CD4-positive, alpha-beta T cell (primary cell): ENCODE data around the gene MNT. TPM values are rescaled to one million over a fixed set of nuclear protein-coding genes. Genes with fewer than 3 reads are reported as not detected.

Experiments used
- ATAC-seq: fragments of 200-7000 bp; cut with Tn5 transposase; one replicate; pipeline ENCODE4 v1.10.0; 2022; ENCODE audit warnings: mild to moderate bottlenecking; ENCODE audit not compliant: poor library complexity
- CTCF ChIA-PET: fragments of 350-600 bp; sonication (Branson Sonifier 250); formaldehyde crosslinking; loops from one replicate; lab custom pipeline; 2021; ENCODE audit warnings: antibody characterized with exemption, inconsistent platforms; lab: Charles Lee
- POLR2A ChIA-PET: fragments of 350-600 bp; sonication (Branson Sonifier 250); formaldehyde crosslinking; loops from one replicate; lab custom pipeline; 2021; ENCODE audit warnings: antibody characterized with exemption, inconsistent platforms; lab: Charles Lee
- DNase-seq, 14 experiments: peaks; one replicate each; pipeline ENCODE4 v3.0.0-alpha.2; 2013 to 2020; ENCODE audit warnings: mixed read lengths in 2 of 14
- H3K27ac ChIP-seq, 2 donors: one replicate each; pipeline versions ENCODE4 v1.5.1 to v1.7.0; 2013; ENCODE audit warnings: low read length in 2 of 2, low read depth in 1 of 2, mild to moderate bottlenecking in 1 of 2
- H3K27me3 ChIP-seq, 2 experiments: 1 replicate in 1 of 2; 2 replicates in 1 of 2; pipeline versions ENCODE4 v1.6.1 to v1.7.0; 2013; ENCODE audit warnings: low read length in 2 of 2, control low read depth in 1 of 2, mild to moderate bottlenecking in 1 of 2, moderate library complexity in 1 of 2; ENCODE audit not compliant: insufficient read depth in 2 of 2, control insufficient read depth in 1 of 2
- H3K36me3 ChIP-seq: one replicate; pipeline ENCODE4 v1.6.1; 2013; ENCODE audit warnings: low read length, control low read depth; ENCODE audit not compliant: insufficient read depth
- H3K4me1 ChIP-seq: one replicate; pipeline ENCODE4 v1.6.1; 2013; ENCODE audit warnings: low read length, control low read depth; ENCODE audit not compliant: insufficient read depth
- H3K4me3 ChIP-seq: one replicate; pipeline ENCODE4 v1.5.1; 2013; ENCODE audit warnings: mild to moderate bottlenecking, low read length, moderate library complexity
- H3K9me3 ChIP-seq, 2 experiments: 1 replicate in 1 of 2; 2 replicates in 1 of 2; pipeline versions ENCODE4 v1.6.1 to v1.7.0; 2013; ENCODE audit warnings: low read length in 2 of 2, mild to moderate bottlenecking in 2 of 2, control low read depth in 1 of 2, moderate library complexity in 1 of 2; ENCODE audit not compliant: control insufficient read depth in 1 of 2, insufficient read depth in 1 of 2
- H3K27ac Mint-ChIP-seq: one replicate; pipeline ENCODE4 v1.8.0; 2020; ENCODE audit warnings: mixed read lengths
- H3K27me3 Mint-ChIP-seq: one replicate; pipeline ENCODE4 v1.8.0; 2021; ENCODE audit warnings: mixed read lengths
- H3K36me3 Mint-ChIP-seq: one replicate; pipeline ENCODE4 v1.8.0; 2021; ENCODE audit warnings: low read depth, mixed read lengths
- H3K4me1 Mint-ChIP-seq: one replicate; pipeline ENCODE4 v1.8.0; 2021; ENCODE audit warnings: low read depth, mixed read lengths
- H3K4me3 Mint-ChIP-seq: one replicate; pipeline ENCODE4 v1.8.0; 2020; ENCODE audit warnings: mild to moderate bottlenecking, mixed read lengths
- H3K9me3 Mint-ChIP-seq: one replicate; pipeline ENCODE4 v1.8.0; 2020; ENCODE audit warnings: mixed read lengths
- CTCF ChIP-seq: fragments of 200-600 bp; IDR thresholded peaks from one replicate; pipeline ENCODE4 v1.8.0; 2022; ENCODE audit warnings: antibody characterized with exemption, mild to moderate bottlenecking
- intact Hi-C, 2 experiments: fragments of 100-400 bp; cut with DNase I in 1 of 2; cut with micrococcal nuclease in 1 of 2; formaldehyde crosslinking; loops; one replicate each; pipeline versions ENCODE4 v1.15.1 to v1.9.0; 2023 to 2025; cut with DNase I, micrococcal nuclease
- total RNA-seq, 174 experiments: library from RNA in 2 of 174; stranded (reverse) in 2 of 174; gene quantifications; one replicate each; pipeline ENCODE4 v1.2.3 and lab custom pipeline; 2021 to 2026

Gene MNT
- total RNA-seq, 2 experiments from 2014 or later, result 111 to 118 TPM

DNA sequence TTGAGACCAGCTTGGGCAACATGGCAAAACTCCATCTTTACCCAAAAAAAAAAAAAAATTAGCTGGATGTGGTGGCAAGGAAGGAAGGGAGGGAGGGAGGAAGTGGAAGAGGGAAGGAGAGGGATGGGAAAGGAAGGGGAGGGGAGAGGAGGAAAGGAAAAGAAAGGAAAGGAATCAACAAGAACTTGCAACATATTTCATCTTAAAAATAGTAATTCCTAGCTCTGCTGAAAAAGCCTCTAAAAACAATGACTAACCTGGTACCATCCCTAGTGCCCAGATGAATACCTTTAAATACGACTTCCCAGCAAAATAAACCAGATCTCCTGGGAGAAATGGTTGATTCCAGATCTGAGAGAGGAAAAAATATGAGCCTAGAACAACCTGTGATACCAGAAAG is 27.1 kb upstream of the MNT start:
- Mint-ChIP-seq H3K36me3 (peaks cover 53% of the 10 kb centered on the region), H3K4me3 (no peak overlapping the region), H3K27ac (no peak overlapping the region), H3K27me3 (no peaks in the 10 kb centered on the region), H3K9me3 (no peaks in the 10 kb centered on the region), H3K4me1 (no peaks in the 10 kb centered on the region)
- DNase-seq, result no peak
- intact Hi-C loops, result no loop called here
- CTCF ChIA-PET, result no interaction called here
- Histone ChIP-seq H3K27me3 (no peaks in the 10 kb centered on the region), H3K4me3 (no peak overlapping the region), H3K4me1 (no peaks in the 10 kb centered on the region), H3K36me3 (peaks cover 9% of the 10 kb centered on the region), H3K27ac (no peak overlapping the region), H3K9me3 (no peaks in the 10 kb centered on the region)
- no peak for TF ChIP-seq CTCF
- ATAC-seq, result no peak
- POLR2A ChIA-PET, result no interaction called here

DNA sequence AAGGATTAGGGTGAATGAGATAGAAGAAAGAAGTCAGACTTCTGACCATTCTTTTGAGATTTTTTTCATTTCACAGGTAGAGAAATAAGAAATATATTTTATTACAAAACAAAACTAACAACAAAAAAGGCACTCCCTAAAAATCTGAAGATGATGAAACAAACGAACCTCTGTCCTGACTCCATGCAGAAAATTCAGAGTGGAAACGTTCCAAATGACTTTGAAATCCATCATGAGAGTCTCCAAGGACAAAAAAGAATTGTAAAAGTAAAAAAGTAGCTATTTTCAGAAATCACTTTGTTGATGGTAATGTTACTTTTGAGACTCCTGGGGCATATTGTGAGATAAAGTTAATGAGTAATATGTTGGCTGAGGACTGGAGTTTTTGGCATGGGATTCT is 26.4 kb upstream of the MNT start:
- Histone ChIP-seq H3K9me3 (no peaks in the 10 kb centered on the region), H3K4me1 (no peaks in the 10 kb centered on the region), H3K27ac (no peak overlapping the region), H3K36me3 (peaks cover 6% of the 10 kb centered on the region), H3K4me3 (no peak overlapping the region), H3K27me3 (no peaks in the 10 kb centered on the region)
- ChIA-PET CTCF (no interaction called here), POLR2A (no interaction called here)
- H3K36me3 Mint-ChIP-seq, result peaks cover 47% of the 10 kb centered on the region
- no peaks in the 10 kb centered on the region for H3K4me1 Mint-ChIP-seq
- intact Hi-C loops, result no loop called here
- no peak overlapping the region for H3K27ac Mint-ChIP-seq
- H3K9me3 Mint-ChIP-seq, result no peaks in the 10 kb centered on the region
- no peaks in the 10 kb centered on the region for H3K27me3 Mint-ChIP-seq
- TF ChIP-seq CTCF, result no peak
- H3K4me3 Mint-ChIP-seq, result no peak overlapping the region
- no peak for ATAC-seq
- no peak for DNase-seq

DNA sequence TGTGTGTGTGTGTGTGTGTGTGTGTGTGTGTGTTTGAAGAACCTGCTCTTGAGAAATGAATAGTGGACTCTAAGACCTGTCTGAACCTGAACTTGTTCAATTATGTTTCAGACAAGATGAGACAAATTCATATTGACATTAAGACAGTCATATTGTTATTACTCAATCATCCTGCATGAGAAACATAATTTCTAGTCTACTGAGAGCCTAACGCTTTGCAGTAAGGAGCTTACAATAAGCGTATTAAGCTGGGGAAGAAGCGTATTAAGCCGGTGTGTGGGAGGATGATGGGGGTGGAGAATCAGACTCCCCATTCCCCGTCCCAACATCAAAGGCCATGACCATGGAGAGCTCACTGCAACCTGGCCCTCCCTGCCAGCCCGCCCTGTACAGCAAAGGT is 22.4 kb upstream of the MNT start:
- intact Hi-C loops, result no loop called here
- CTCF ChIA-PET, result interaction anchor here (1.1 kb wide), 1 partner anchor 41 kb away, joined by 3 read pairs; no protein-coding TSS in a partner anchor
- peak overlapping the region; percentile 44 for H3K27ac Mint-ChIP-seq

More for the DNA sequence above, 22.4 kb upstream of the MNT start:
- H3K4me3 Mint-ChIP-seq, result no peak overlapping the region
- no peak overlapping the region for H3K27ac ChIP-seq
- H3K4me1 Mint-ChIP-seq, result no peaks in the 10 kb centered on the region
- H3K36me3 Mint-ChIP-seq, result peaks cover 68% of the 10 kb centered on the region
- ATAC-seq, result no peak
- POLR2A ChIA-PET, result no interaction called here
- no peak overlapping the region for H3K4me3 ChIP-seq
- no peaks in the 10 kb centered on the region for H3K4me1 ChIP-seq
- H3K27me3 Mint-ChIP-seq, result no peaks in the 10 kb centered on the region
- no peaks in the 10 kb centered on the region for H3K27me3 ChIP-seq
- no peaks in the 10 kb centered on the region for H3K9me3 ChIP-seq
- no peak for TF ChIP-seq CTCF
- no peaks in the 10 kb centered on the region for H3K9me3 Mint-ChIP-seq
- peaks cover 38% of the 10 kb centered on the region for H3K36me3 ChIP-seq
- no peak for DNase-seq
